Ishikawa (cell line): ENCODE measurements around the gene NRCAM.

Experiments used
- CEBPB ChIP-seq: IDR thresholded peaks from 2 replicates; pipeline ENCODE4 v1.6.1; 2012
- CREB1 ChIP-seq: IDR thresholded peaks from 2 replicates; pipeline ENCODE4 v1.6.1; 2012; ENCODE audit warnings: low read depth
- EGR1 ChIP-seq: IDR thresholded peaks from 2 replicates; pipeline ENCODE4 v1.6.1; 2012
- EP300 ChIP-seq: IDR thresholded peaks from 2 replicates; pipeline ENCODE4 v1.6.1; 2012; ENCODE audit warnings: borderline replicate concordance
- FOXM1 ChIP-seq: IDR thresholded peaks from 2 replicates; pipeline ENCODE4 v1.6.1; 2012; ENCODE audit warnings: low read depth, borderline replicate concordance
- REST ChIP-seq: IDR thresholded peaks from 2 replicates; pipeline ENCODE4 v1.6.1; 2012; ENCODE audit warnings: low read depth, mild to moderate bottlenecking
- YY1 ChIP-seq: IDR thresholded peaks from 2 replicates; pipeline ENCODE4 v1.6.1; 2012; ENCODE audit warnings: low read depth
- TF ChIP-seq, protein P1 (sequence below): IDR thresholded peaks from 2 replicates; pipeline ENCODE4 v1.6.1; 2012

GRCh38 chr7:108415821-108416536 lies 40.3 kb downstream of the NRCAM start:
- no peak for TF ChIP-seq CREB1
- TF ChIP-seq EGR1, result no peak
- no peak for TF ChIP-seq FOXM1
- no peak for TF ChIP-seq CEBPB
- TF ChIP-seq YY1, result no peak
- no peak for TF ChIP-seq EP300
- TF ChIP-seq, protein P1, sequence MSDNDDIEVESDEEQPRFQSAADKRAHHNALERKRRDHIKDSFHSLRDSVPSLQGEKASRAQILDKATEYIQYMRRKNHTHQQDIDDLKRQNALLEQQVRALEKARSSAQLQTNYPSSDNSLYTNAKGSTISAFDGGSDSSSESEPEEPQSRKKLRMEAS, result no peak
- no peak for TF ChIP-seq REST
